Esophagus muscularis mucosa (tissue), 4 donors: ENCODE results near the gene SELP. TPM values are rescaled to one million over a fixed set of nuclear protein-coding genes. Genes with fewer than 3 reads are reported as not detected.

Experiments used
- DNase-seq: peaks from one replicate; pipeline ENCODE4 v3.0.0-alpha.2; 2017; ENCODE audit errors: extremely low spot score
- H3K27ac ChIP-seq, 4 donors: fragments of 200-600 bp; sonication (generic); replicated peaks in 1 of 4; 1 replicate in 3 of 4; 2 replicates in 1 of 4; pipeline ENCODE4 v1.5.1; 2016 to 2019; ENCODE audit warnings: mild to moderate bottlenecking in 1 of 4
- H3K27me3 ChIP-seq, 4 donors: fragments of 200-600 bp; sonication (generic); one replicate each; pipeline versions ENCODE4 v1.5.1 to v1.6.0; 2016 to 2019
- H3K36me3 ChIP-seq, 4 donors: fragments of 200-600 bp; sonication (generic); one replicate each; pipeline ENCODE4 v1.5.1; 2016 to 2019
- H3K4me1 ChIP-seq, 4 donors: fragments of 200-600 bp; sonication (generic); one replicate each; pipeline ENCODE4 v1.5.1; 2016 to 2019
- H3K4me3 ChIP-seq, 4 donors: fragments of 200-600 bp; sonication (generic); 1 replicate in 2 of 4; 2 replicates in 2 of 4; pipeline ENCODE4 v1.5.1; 2016 to 2019; ENCODE audit warnings: mild to moderate bottlenecking in 4 of 4, moderate library complexity in 1 of 4
- H3K9me3 ChIP-seq, 4 donors: fragments of 200-600 bp; sonication (generic); 1 replicate in 3 of 4; 2 replicates in 1 of 4; pipeline ENCODE4 v1.5.1; 2016 to 2019
- EP300 ChIP-seq: sonication (generic); formaldehyde crosslinking; IDR thresholded peaks from one replicate; pipeline ENCODE4 v1.6.1; 2017; ENCODE audit warnings: antibody characterized with exemption
- POLR2A ChIP-seq: fragments of 450-650 bp; IDR thresholded peaks from one replicate; pipeline ENCODE4 v1.6.1; 2017; ENCODE audit warnings: antibody characterized with exemption, moderate library complexity, mild to moderate bottlenecking, low read depth
- POLR2AphosphoS5 ChIP-seq, 2 donors: sonication (generic); formaldehyde crosslinking; IDR thresholded peaks; one replicate each; pipeline ENCODE4 v1.6.1; 2017; ENCODE audit warnings: antibody characterized with exemption in 2 of 2
- WGBS: methylation state at CpG from one replicate; pipeline ENCODE4 v1.1.5; 2018; 5-methylcytosine and 5-hydroxymethylcytosine counted together
- intact Hi-C: fragments of 100-400 bp; cut with DNase I; formaldehyde crosslinking; loops from one replicate; pipeline ENCODE4 v1.15.1; 2023
- total RNA-seq, 4 donors: library from RNA; depleted of rRNA; stranded (reverse); fragments of >200 nt; gene quantifications; one replicate each; pipeline versions ENCODE4 v1.1.0 to v1.2.1, GENCODE V29; 2016
- TF ChIP-seq, protein P1 (sequence below), 3 experiments: fragments of 200-600 bp in 2 of 3; fragments of 450-650 bp in 1 of 3; sonication (generic) in 2 of 3; IDR thresholded peaks; one replicate each; pipeline ENCODE4 v1.5.1; 2017 to 2019; ENCODE audit warnings: antibody characterized with exemption in 3 of 3, mild to moderate bottlenecking in 2 of 3, moderate library complexity in 1 of 3

SELP gene
- total RNA-seq, 4 donors from 2014 or later = 2.9 to 28.0 (median 7.5) TPM

- Histone ChIP-seq H3K4me1 (no peaks in the 10 kb centered on the region), H3K9me3 (no peaks in the 10 kb centered on the region), H3K4me3 (no peak overlapping the region), H3K27ac (no peak overlapping the region), H3K36me3 (no peaks in the 10 kb centered on the region), H3K27me3 (peaks cover 0 to 14% (median 0%) of the 10 kb centered on the region in 4 donors)
- TF ChIP-seq POLR2AphosphoS5 (IDR thresholded peaks at IDR 0.05) (no peak), POLR2A (no peak), EP300 (no peak)
- TF ChIP-seq, protein P1, sequence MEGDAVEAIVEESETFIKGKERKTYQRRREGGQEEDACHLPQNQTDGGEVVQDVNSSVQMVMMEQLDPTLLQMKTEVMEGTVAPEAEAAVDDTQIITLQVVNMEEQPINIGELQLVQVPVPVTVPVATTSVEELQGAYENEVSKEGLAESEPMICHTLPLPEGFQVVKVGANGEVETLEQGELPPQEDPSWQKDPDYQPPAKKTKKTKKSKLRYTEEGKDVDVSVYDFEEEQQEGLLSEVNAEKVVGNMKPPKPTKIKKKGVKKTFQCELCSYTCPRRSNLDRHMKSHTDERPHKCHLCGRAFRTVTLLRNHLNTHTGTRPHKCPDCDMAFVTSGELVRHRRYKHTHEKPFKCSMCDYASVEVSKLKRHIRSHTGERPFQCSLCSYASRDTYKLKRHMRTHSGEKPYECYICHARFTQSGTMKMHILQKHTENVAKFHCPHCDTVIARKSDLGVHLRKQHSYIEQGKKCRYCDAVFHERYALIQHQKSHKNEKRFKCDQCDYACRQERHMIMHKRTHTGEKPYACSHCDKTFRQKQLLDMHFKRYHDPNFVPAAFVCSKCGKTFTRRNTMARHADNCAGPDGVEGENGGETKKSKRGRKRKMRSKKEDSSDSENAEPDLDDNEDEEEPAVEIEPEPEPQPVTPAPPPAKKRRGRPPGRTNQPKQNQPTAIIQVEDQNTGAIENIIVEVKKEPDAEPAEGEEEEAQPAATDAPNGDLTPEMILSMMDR (IDR thresholded peaks at IDR 0.05) = no peak
- intact Hi-C loops = no loop called here
- 81% methylated on average over 5 of the region's 5 CpGs for WGBS
- no peak for DNase-seq
Measured at GRCh38 chr1:169577981-169578738, 51.8 kb downstream of the SELP start.

DNA sequence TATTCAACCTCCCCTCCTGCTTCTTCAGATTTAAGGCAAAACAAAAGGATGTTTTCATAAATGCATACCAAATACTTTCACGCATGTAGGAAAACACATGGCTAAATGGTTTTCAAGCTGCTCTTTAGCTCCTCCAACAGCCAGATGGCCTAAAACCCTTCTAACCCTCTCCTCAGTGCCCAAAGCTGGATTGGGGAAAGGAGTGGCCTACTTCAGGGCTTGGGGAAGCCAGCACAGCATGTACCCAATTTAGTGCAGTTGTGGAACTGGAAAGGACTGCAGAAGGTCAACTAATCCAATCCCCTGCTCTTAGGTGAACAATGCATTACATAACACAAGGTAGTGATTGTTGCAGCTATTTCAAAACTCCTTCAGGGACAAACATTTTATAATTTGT, 53.0 kb downstream of the SELP start:
- Histone ChIP-seq H3K4me1 (peaks cover 0 to 5% (median 0%) of the 10 kb centered on the region in 4 donors), H3K36me3 (no peaks in the 10 kb centered on the region), H3K4me3 (no peak overlapping the region), H3K9me3 (no peaks in the 10 kb centered on the region), H3K27me3 (peaks cover 0 to 11% (median 0%) of the 10 kb centered on the region in 4 donors), H3K27ac (no peak overlapping the region)
- WGBS = 82% methylated on average over 1 of the region's 1 CpG
- intact Hi-C loops = no loop called here
- DNase-seq = no peak
- TF ChIP-seq POLR2AphosphoS5 (IDR thresholded peaks at IDR 0.05) (no peak), POLR2A (no peak), EP300 (no peak)
- TF ChIP-seq, protein P1 (IDR thresholded peaks at IDR 0.05) = no peak

- DNase-seq = no peak
- Histone ChIP-seq H3K9me3 (no peaks in the 10 kb centered on the region), H3K36me3 (no peaks in the 10 kb centered on the region), H3K27ac (no peak overlapping the region), H3K4me3 (no peak overlapping the region), H3K27me3 (peaks cover 0 to 6% (median 0%) of the 10 kb centered on the region in 4 donors), H3K4me1 (peaks cover 0 to 6% (median 0%) of the 10 kb centered on the region in 4 donors)
- intact Hi-C loops = no loop called here
- 86% methylated on average over 4 of the region's 5 CpGs for WGBS
- no peak for TF ChIP-seq EP300
- TF ChIP-seq, protein P1 (IDR thresholded peaks at IDR 0.05) = no peak
- no peak for TF ChIP-seq POLR2AphosphoS5 (IDR thresholded peaks at IDR 0.05)
- TF ChIP-seq POLR2A = no peak
Measured at GRCh38 chr1:169576241-169576934, 53.5 kb downstream of the SELP start.

- no peak overlapping the region for H3K4me3 ChIP-seq
- TF ChIP-seq POLR2A (no peak), EP300 (no peak), POLR2AphosphoS5 (IDR thresholded peaks at IDR 0.05) (no peak)
- TF ChIP-seq, protein P1 (IDR thresholded peaks at IDR 0.05) = no peak
- no peaks in the 10 kb centered on the region for H3K27me3 ChIP-seq
- H3K9me3 ChIP-seq = no peaks in the 10 kb centered on the region
- no peak for DNase-seq
- peaks cover 0 to 6% (median 0%) of the 10 kb centered on the region in 4 donors for H3K4me1 ChIP-seq
- no peak overlapping the region for H3K27ac ChIP-seq
- no peaks in the 10 kb centered on the region for H3K36me3 ChIP-seq
- intact Hi-C loops = no loop called here
- WGBS = 70% methylated on average over 4 of the region's 4 CpGs
Measured at GRCh38 chr1:169574336-169574735, 55.6 kb downstream of the SELP start.
